GM19238 (cell line): ENCODE results near the gene MRGPRX2.

Experiments used
- DNase-seq: peaks from one replicate; pipeline ENCODE4 v3.0.0; 2011; ENCODE audit warnings: low spot score; ENCODE audit not compliant: insufficient read length

MRGPRX2 gene

DNA sequence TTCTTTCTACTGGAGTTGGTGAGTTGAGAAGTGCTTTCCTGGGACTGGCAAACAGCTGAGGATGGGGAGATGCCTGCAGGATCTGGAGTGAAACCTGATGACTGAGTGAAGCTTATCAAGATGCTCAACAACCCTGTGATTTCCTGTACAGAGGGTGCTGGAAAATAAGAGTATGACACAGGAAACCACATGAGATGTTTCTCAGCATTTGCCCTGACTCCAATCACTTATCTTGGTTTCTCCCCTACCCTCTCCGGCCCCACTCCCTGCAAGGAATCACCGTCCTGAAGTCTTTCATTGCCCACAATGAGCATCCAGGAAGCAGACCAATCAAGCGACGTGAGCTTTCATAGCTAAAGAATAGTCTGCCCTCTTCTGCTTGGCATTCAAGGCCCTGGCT lies at the start of gene MRGPRX2:
Gene MRGPRX2, minus strand, starts transcription at position 89 of the 400 bp plus-strand sequence. CDS start 4,315 bp downstream, outside the sequence.
- DNase-seq, result no peak

DNA sequence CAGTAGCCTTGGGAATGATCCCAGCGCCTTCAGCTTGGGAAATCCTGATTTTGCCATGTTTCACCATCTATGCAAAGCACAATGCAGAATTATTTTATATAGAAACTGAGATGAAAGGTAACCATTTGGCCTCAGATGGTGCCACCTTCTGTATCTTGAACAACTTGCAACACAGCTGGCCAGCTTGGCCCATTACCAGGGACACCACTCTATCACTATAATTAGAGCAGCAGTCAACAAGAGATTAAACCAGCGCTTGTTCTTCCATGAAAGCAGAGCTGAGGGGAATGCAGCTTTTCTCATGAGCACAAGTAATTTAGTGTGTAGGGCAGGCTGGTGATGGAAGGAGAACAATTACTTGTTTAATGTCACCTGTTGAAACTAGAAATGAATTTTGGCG lies 49.8 kb upstream of the MRGPRX2 start:
- DNase-seq, result no peak

DNA sequence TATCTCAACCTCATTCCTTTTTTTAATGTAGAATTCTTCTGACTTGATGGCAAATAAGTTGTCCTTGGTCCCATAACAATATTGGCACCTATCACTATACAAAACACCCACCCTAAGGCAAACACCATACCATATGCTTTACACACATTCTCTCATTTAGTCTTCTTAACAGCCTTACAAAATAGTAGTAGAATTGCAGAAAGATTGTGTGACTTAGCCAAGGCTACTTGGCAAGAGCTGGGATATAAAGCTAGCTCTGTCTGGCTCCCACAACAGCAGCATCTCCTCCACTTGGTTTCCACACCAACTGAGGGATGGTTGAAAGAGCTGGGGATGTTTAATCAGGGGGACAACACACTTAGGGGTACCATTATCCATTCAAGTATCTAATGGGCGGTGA lies 46.6 kb upstream of the MRGPRX2 start:
- DNase-seq, result no peak

DNA sequence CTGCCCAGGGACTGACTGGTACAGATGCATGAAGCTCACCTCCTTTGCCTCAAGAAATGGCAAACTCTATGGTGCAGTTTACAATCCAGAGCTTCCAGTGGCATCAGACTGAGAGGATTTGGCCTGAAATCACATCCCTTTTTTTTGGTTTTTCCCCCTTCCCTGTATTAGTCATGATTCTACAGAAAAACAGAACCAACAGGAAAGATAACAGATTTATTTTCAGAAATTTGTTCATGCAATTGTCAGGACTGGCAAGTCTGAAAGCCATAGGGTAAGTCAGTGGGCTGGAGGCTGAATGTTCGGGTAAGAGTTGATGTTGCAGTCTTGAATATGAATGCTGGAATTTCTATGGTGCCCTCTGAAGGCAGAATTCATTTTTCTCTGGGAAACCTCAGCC lies 44.5 kb upstream of the MRGPRX2 start:
- DNase-seq, result no peak

DNA sequence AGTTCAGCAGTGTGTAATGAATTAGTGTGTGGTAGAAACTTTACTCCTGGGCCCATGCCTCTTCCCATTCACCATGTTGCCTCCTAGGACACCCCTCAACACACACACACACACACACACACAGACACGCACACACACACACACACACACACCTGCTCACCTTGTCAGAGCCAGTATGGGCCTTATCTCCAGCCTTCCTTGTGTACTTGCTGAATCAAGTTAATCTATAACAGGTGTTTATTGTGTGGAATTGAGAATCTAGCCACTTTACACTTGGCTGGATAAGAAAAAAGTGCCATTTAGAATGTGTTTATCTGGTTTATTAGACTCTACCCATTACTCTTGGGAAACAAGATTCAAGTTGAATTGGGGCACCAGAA lies 42.0 kb upstream of the MRGPRX2 start:
- no peak for DNase-seq

DNA sequence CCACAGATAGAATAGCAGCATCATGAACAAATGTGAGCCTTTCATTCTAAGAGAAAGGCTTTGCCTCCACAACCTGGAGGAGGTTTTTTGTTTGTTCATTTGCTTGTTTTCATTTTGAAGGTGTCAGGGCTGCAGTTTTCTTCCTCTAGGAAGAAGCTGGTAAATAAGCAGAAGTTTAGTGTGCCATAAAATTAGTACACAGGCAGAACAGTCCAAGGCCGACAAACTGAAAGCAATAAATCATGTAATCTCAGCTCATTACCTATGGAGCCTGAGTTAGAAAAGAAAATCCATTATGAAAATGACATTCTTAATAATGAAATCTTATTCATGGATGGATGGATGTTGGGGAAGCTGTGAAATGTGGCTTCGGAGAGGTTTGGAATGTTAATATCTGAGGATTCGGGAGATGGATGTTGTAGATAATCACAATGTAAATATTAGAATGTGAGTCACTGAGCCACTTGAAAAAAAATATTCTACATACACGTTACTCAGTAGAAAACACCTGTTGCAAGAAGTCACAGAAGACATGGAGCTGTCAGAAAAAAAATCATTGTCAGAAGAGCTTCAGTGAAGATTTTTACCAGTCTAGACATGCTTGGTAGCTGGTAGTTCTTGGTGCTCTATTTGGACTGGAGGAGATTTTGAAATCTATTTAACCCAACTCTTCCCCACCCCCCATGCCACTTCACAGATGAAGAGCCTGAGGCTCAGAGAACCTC lies 41.4 kb upstream of the MRGPRX2 start:
- no peak for DNase-seq

DNA sequence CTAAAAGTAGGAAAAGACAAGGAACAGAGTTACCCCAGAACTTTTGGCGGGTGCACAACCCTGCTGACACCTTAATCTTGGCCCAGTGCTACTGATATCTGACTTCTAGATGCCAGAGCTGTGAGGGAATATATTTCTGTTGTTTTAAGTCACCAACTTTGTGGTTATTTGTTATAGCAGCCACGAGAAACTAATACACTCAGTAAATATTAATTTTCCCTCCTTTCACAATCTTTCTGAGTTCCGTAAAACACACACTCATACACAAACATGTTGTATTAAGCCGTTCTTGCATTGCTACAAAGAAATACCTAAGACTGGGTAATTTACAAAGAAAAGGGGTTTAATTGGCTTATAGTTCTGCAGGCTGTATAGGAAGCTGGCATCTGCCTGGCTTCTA lies 40.4 kb upstream of the MRGPRX2 start:
- DNase-seq, result no peak

DNA sequence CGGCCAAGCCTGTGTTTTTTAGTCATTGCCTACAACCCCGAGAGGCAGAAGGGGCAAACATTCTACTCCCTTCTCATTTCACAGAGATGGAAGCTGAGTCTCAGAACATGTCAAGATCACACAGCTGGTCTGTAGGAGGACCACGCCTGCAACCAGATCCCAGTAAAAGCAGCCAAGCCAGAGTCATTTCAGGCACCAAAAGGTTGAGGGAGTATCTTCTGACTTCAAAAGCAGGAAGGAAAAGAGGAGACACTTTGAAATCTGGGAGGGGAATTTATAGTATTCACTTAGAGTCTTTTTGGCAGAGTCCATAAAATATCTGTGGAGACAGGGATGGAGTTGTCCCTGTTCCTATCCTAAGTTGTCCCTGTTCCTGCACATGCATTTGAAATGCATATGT lies 38.6 kb upstream of the MRGPRX2 start:
- no peak for DNase-seq

DNA sequence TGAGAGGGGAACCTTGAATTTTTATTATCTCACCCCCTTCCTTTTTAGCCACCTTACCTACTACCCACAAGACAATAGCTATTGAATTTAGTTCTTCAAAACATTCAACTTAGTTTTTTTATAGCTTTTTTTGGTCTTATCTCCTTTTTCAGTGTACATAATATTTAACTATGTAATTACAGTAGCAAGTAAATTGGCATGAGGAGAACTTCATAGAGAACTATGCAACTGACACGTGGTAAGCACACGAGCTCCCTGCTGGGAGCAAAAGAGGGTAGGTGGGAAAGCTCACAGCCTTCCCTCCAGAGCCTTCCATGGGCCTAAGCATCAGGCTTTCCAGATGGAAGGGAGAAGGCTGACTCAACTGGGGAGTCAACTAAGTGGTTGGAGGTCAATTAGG lies 34.3 kb upstream of the MRGPRX2 start:
- no peak for DNase-seq

DNA sequence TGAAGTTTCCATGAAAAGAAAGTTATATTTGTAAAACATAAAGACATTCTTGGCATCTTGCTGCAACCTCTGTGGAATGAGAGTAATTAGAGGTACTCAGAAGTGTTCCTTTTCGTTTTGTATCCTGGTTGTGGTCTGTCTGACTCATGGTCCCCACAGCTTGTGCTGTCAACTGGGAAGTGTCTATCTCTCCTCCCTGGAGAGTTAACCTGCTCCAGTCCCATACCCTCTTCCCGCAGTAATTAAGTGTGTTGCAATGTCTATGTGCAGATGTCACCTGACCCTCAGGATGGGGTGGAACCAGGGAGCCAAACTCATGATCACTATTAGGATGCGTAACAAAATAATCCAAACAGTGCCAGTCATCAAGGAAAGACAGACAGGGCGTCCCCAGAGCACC lies 33.5 kb upstream of the MRGPRX2 start:
- no peak for DNase-seq

DNA sequence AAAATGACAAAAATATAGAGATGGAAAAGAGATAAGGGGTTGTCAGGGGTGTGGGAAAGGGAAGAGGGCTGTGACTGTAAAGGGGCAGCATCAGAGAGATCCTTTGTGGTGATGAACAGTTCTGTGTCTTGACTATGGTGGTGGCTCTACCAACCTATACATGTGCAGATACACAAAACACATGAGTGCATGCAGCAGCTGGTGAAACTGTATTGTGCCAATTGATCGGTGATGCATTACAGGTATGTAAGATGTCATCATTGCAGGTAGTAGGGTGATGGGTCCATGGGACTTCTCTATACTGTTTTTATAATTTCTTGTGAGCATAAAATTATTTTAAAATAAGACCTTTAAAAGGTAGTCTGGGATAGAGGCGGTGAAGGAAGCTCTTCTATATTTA lies 32.3 kb upstream of the MRGPRX2 start:
- DNase-seq, result no peak

DNA sequence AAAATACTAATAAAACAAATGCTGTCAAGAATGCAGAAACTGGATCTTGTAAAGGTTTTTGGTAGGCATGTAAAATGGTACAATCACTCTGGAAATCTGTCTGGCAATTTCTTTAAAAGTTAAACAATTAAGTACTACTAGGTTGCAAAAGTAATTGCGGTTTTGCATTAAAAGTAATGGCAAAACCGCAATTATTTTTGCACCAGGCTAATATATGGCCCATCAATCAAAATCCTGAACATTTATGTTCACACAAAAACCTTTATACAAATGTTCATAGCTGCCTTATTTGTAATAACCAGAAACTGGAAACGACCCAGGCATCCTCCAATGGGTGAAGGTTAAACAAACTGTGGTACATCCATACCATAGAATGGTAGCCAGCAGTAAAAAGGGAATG lies 31.8 kb upstream of the MRGPRX2 start:
- no peak for DNase-seq

DNA sequence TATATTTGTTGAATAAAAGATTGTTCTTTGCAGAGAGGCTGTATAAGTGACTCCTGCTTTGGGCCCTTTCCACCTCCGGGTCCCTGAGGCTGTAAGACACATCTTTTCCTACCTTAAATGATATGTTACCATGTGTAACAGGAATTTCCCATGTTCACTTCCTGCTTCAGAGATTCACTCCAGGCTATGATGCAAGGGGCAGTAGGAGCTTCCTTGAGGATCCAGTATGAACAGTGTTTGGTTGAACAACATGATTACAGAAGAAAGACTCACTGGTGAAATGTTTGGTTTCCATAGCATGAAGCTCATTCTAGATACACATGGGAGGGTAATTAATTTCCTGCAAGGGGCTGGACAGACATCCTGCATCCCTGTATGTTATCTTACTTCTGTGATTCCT lies 30.8 kb upstream of the MRGPRX2 start:
- no peak for DNase-seq

DNA sequence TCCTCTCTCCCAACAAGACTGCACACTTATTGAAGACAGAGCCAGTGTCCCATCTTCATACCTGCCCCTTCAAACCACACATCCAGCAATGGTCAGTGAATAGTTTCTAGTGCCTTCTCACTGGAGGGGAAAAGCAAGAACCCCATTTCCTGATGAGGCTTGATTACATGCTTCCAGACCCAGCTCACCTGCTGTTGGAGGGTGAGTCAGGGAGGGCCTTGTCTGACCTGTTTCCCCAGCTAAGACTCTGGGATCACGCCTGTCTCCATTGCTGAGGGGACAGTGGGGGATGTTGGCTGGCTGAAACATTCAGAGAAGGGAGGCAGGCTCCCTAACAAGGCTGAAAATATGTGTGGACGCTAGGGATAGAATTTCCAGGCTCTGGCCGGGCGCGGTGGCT lies 28.9 kb upstream of the MRGPRX2 start:
- no peak for DNase-seq

DNA sequence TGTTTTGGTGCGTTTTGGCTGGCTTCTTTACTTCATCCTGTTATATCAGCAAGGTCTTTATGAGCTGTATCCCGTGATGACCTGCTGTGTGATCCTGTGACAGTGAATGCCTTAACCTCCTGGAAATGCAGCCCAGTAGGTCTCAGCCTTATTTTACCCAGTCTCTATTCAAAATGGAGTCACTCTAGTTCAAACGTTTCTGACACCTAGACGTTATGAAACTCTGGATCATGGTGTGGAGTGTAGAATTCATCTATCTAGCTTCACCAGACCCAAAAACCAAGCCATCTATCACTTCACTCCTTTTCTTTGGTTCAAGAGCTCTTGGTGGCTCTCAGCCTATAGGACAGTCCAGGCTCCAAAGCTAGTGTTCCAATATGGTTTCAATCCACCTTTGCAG lies 28.3 kb upstream of the MRGPRX2 start:
- DNase-seq, result no peak

DNA sequence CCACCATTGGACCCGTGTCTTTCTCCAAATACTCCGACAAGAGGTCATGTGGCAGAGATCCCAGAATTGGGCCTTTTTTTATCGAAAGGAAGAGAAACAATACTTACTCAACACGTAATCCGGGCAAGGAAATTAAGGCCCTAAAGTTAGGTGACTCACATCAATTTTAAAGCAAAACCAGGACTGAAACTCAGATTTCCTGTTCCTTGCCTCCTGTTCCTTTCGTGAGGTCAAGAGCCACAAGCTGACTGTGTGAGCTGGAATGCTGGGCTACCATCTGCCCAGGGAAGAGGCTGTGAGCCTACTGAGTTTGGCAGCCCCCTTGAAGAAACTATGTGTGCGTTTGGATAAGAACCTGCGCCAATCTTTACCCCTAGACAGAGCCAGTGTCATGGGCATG lies 27.1 kb upstream of the MRGPRX2 start:
- no peak for DNase-seq

DNA sequence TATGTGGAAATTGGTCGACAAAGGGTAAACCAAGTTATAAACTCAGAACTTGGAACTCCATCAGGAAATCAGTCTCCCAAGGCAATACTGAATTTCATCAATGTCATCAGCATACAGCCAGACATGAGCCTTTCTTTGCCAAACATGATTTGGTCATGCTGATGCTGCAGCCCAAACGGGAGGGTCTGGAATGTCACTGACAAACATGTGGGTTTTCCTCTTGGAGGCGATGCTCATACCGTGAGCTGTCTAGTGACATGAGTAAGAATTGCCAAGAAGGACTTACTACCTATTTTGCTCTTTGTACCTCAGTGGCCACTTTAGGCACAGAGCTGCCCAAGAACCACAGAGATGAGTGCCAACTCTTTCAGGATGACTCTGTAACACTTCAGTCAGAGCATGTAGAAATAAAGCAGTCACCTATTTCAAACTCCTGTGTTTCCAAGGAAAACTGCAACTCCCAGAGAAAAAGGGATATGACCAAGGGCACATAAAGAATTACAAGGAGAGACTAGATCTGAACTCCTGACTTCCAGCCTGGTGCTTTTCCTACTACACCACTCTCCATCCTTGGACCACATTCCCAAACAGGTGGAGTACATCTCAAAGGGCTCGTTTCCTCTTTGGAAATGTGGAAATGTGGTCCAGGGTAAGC lies 24.3 kb upstream of the MRGPRX2 start:
- no peak for DNase-seq

DNA sequence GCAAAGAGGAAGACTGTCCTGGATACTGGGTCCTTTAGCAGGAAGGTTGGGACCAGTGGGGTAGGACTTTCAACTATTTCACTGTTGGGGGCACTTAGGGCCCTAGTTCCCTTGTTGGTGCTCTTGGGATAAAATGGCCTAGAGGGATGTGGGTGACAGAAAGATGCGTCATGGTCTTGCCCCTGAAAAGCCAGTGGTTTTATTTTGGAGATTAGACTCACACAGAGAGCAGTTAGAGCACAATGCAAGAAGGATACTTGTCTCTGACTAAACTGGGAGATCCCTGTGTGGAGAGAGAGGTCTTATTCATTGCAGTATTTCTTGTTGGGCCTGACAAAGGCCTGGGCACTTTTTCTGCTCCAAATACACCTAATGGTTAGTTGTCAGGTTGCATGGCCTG lies 22.6 kb upstream of the MRGPRX2 start:
- DNase-seq, result no peak

DNA sequence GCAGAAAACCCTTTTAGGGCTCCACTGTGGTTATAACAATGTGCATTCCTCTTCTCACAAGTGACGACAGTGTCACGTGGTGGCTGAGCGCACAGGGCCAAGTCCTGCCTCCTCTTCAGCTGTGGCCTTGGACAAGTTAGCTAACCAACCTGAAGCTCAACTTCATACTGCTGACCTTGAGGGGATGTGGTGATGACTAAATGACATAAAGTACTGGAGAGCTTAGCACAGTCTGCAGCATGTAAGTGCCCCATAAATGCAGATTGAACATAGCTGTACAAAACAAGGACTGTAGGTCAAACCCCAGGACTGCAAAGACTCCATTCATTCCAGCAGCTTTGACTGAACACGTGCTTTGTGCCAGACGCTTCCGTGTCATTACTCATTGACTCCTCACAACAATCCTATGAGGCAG lies 20.1 kb upstream of the MRGPRX2 start:
- DNase-seq, result no peak

DNA sequence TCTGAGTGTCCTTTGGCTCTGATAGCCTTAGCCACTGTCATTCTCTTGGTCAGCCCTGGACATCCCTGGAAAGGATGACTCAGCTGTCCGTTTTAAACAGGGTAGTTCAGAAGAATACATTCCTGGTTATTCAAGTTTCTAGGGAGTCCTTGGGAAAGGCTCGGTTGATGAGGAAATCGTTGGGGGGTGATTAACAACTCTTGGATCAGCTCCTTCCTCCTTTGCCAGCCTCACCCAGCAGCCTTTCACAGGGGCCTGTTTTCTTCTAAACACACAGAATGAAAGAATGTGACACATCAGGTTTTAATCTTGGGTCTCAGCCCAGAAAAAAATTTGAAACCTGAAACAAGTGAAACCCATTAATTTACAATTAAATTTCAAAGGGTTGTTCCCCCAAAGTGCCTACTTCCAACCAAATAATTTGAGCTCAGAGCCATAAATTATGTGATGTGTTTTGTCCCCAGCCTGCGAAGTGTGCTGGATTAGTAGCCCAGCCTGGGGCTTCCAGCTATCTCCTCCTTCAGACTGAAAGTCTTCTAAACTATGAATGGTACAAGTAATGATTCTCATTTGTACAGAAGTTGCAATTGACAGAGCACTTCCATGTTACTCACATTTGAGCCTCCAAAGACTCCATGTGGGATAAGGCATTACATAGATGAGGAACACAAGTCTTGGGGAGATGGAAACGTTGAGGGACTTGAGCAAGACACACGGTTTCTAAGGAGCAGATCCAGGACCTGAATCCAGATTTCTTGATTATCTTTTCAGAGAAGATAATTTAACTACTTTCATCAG lies 19.3 kb upstream of the MRGPRX2 start:
- no peak for DNase-seq

DNA sequence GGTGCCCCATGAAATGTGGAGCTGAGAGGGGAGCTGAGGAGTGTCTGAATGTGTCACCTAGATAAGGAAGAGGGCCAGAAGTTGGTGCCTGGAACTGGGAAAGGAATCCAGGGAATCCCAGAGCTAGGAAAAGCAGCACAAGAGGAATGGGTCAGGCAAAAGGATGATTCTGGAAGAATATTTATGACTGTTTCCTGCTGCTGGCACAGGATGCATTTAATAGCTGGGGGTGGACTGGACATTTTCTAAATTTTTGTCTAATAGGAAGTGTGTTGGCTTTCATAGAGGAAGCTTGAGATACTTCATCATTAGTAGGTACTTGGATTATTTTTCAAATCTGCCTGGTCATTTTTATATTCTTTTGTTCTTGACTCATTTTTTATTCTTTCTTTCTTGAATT lies 17.4 kb upstream of the MRGPRX2 start:
- no peak for DNase-seq

DNA sequence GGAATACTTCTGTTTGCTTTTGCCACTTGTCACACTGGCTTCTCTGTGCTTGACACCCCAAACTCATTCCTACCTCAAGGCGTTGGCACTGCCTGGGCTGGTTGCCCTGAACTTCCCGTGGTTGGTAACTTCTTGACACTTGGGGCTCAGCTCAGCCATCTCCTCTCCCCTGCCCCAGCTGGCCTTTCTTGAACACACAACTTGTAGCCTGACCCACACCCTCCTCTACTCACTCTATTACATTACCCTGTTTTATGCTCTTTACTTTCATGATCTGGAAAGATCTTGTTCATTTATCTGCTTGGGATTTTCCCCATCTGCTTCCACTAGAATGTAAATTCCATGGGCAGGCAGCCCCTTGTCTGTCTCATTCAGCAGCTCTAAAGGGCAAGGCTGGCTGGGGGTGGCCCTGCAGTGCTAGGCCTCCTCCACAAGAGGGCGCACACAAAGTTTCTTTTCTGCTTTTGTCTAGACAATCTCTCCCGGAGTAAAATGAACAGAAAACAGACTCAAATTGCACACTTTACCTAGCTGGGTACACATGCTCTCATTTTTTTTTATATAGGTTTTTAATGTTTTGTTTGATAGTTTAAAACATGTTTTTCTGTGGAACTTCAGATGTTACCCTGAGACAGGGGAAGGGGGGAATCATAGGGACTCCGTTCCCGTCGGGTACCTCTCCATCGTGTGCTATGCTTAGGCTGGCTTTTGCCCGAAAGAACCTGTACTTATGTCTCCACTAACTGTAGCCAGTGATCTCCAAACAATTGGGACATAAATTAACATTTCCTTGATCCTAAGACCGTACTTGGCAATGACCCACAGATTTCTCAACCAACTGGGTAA lies 16.4 kb upstream of the MRGPRX2 start:
- DNase-seq, result peak; percentile 25
